Stimulated activated effector memory CD8-positive, alpha-beta T cell treated with anti-CD3 and anti-CD28 coated beads, Interleukin-12 subunit alpha, Interleukin-12 subunit beta, amount 100 ng/mL, for 72 hours (primary cell): ENCODE results near the gene POLRMT.

ENCODE experiments used
- ATAC-seq: fragments of 150-1000 bp; cut with Tn5 transposase; 2 replicates; pipeline ENCODE4 v1.10.0; 2021
- DNase-seq, 2 donors: peaks; one replicate each; pipeline ENCODE4 v3.0.0; 2021 to 2022; ENCODE audit warnings: low spot score in 2 of 2
- H3K27ac Mint-ChIP-seq: one replicate; pipeline ENCODE4 v1.8.0; 2022; ENCODE audit warnings: mild to moderate bottlenecking, mixed read lengths
- H3K36me3 Mint-ChIP-seq: one replicate; pipeline ENCODE4 v1.8.0; 2022; ENCODE audit warnings: mild to moderate bottlenecking, mixed read lengths
- H3K4me1 Mint-ChIP-seq: one replicate; pipeline ENCODE4 v1.8.0; 2022; ENCODE audit warnings: mixed read lengths
- H3K4me3 Mint-ChIP-seq: one replicate; pipeline ENCODE4 v1.8.0; 2022; ENCODE audit warnings: mild to moderate bottlenecking, mixed read lengths
- H3K9me3 Mint-ChIP-seq: one replicate; pipeline ENCODE4 v1.8.0; 2022; ENCODE audit warnings: mixed read lengths

Gene POLRMT

DNA sequence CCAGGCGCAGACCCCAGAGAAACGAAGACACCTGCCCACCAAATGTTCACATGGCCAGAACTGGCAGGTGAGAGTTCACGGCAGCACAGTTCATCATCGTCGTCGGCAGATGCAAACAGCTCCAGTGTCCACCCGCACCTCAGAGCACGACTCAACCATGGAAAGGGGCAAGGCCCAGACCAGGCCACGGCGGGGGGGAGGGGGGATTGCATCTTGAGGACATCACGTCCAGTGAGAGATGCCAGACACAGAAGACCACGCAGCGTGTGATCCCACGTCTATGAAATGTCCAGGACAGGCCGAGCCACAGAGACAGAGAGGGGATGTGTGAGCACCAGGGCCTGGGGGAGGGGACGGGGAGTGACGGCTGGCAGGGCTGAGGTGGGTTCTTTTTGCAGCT, 22.4 kb upstream of the POLRMT start:
- DNase-seq (no peak), ATAC-seq (no peak)
- peaks cover 96% of the 10 kb centered on the region for H3K36me3 Mint-ChIP-seq
- peak overlapping the region; percentile 38 for H3K4me3 Mint-ChIP-seq
- no peaks in the 10 kb centered on the region for H3K9me3 Mint-ChIP-seq
- peak overlapping the region; percentile 89 for H3K27ac Mint-ChIP-seq
- H3K4me1 Mint-ChIP-seq: peaks cover 59% of the 10 kb centered on the region

DNA sequence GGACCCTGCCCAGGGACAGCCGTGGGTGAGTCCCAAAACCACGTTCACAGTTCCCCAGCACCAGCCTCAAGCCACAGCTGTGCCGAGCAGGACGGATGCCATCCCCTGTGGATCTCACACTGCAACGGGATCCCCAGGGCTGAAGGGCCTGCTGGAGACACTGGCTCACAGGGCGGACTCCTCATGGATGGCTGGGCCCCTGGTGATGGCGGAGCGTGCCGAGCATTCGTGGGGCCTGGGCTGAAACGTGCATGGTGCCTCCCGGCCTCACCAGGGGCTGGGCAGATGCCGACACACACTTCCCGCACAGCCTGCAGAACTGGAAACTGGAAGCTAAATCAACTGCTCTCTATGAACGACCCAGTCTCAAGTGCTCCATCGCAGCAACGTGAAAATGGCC, 20.1 kb upstream of the POLRMT start:
- H3K27ac Mint-ChIP-seq: no peak overlapping the region
- DNase-seq (no peak), ATAC-seq (no peak)
- H3K4me1 Mint-ChIP-seq: peaks cover 36% of the 10 kb centered on the region
- H3K36me3 Mint-ChIP-seq: peaks cover 98% of the 10 kb centered on the region
- no peaks in the 10 kb centered on the region for H3K9me3 Mint-ChIP-seq
- no peak overlapping the region for H3K4me3 Mint-ChIP-seq

DNA sequence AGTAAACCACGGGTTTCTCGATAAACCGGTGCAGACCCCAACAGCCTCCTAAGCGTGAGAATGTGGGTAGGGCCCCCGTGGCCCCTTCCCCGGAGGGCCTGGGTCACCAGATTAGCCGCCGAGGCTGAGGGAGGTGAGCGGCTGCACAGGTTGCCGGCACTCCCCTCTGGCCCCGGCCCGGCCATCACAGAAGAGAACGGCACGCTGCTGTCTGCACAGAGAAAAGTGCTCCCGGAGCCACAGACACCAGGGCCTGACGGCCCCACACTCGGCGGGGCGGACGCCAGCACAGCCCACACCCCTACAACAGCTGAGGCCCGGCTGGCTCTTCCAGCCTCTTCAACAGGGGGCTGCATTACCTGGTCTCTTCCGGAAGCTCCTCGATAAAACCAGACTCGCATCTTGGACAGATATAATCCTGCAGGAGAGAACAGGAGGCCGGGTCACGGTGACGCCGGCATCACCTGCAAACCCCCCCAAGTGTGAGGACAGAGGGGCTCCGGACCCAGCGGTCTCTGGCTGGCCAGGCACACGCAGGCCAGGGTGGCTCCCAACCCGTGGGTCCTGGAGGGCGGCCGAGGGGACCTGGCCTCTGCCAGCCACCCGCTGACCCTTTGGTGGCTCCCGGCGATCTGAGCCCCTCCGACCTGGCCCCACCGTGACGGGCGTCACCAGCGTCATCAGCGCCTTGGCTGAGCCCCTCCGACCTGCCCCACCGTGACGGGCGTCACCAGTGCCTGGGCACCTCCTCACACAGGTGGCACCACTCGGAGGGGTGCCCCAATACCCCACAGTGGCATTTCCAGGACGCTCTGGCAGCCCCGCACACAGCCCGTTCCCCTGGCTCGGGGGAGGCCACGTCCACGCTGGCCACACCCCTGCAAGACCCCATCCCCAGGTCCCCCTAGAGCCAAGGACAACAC, 19.4 kb upstream of the POLRMT start:
- no peak for DNase-seq
- no peak overlapping the region for H3K27ac Mint-ChIP-seq
- no peaks in the 10 kb centered on the region for H3K9me3 Mint-ChIP-seq
- ATAC-seq: no peak
- peaks cover 99% of the 10 kb centered on the region for H3K36me3 Mint-ChIP-seq
- H3K4me1 Mint-ChIP-seq: peaks cover 33% of the 10 kb centered on the region
- no peak overlapping the region for H3K4me3 Mint-ChIP-seq

DNA sequence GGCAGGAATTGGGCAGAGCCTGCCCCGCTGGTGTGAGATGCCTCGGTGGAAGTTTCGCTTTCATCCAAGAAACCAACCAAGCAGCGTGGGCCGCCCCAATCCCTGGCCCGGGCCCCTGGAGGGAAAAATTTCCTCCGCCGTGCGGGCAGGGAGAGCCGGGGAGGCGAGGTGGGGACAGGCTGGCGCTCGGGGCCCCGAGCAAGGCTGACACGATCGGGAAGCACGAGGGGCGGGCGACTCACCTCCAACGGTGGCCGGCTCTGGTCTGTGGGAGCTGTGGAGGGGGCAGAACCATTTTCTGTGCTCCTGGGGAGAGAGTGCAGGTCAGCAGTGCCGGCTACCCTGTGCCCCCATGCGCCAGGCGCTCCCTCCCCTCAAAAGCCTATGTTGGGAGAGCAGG, 18.7 kb upstream of the POLRMT start:
- no peaks in the 10 kb centered on the region for H3K9me3 Mint-ChIP-seq
- H3K36me3 Mint-ChIP-seq: peaks cover 99% of the 10 kb centered on the region
- ATAC-seq (no peak), DNase-seq (no peak)
- no peak overlapping the region for H3K27ac Mint-ChIP-seq
- no peak overlapping the region for H3K4me3 Mint-ChIP-seq
- H3K4me1 Mint-ChIP-seq: peaks cover 25% of the 10 kb centered on the region

DNA sequence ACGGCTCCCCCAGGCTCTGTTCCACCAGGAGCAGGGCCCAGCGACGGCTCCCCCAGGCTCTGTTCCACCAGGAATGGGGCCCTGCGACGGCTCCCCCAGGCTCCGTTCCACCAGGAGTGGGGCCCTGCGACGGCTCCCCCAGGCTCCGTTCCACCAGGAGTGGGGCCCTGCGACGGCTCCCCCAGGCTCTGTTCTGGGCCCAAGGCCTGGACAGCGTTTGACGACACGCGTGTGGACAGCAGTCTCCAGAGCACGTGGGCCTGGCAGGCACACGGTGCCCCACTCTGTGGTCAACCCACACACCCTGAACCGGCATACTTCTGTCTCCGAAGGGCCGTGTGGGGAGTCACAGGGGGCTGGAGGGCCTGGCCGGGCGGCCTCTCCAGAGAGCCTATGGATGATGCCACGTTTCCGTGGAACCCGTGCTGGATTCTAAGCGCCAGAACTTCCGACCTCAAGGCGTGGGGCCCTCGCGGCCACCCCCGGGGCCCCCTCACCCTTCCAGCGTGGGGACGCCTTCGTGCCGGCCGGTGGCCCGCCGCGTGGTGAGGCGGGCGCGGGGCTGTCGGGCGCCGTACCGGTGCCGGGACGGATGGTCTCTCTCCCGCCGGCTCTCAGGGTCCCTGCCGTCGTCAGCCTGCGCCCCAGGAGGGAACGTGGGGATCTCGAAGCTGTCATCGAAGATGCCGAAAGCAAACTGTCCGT, 17.9 kb upstream of the POLRMT start:
- Mint-ChIP-seq H3K9me3 (no peaks in the 10 kb centered on the region), H3K27ac (no peak overlapping the region), H3K4me1 (peaks cover 18% of the 10 kb centered on the region), H3K36me3 (peaks cover 99% of the 10 kb centered on the region), H3K4me3 (no peak overlapping the region)
- DNase-seq (no peak), ATAC-seq (no peak)

DNA sequence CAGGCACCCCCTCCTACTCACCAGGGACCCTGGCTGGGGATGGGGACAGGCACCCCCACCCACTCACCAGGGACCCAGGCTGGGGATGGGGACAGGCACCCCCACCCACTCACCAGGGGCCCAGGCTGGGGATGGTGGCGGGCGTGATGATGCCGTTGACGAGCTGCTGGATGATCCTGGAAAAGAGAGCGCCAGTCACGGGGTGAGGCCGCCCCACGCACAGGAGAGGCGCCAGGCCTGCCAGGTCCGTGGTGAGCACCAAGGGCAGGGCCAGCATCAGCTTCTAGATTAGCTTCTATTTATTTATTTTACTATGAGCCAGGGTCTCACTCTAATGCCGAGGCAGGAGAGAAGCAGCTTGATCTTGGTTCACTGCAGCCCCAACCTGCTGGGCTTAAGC, 16.8 kb upstream of the POLRMT start:
- no peak overlapping the region for H3K4me3 Mint-ChIP-seq
- DNase-seq (no peak), ATAC-seq (no peak)
- H3K27ac Mint-ChIP-seq: no peak overlapping the region
- peaks cover 7% of the 10 kb centered on the region for H3K4me1 Mint-ChIP-seq
- peaks cover 99% of the 10 kb centered on the region for H3K36me3 Mint-ChIP-seq
- H3K9me3 Mint-ChIP-seq: no peaks in the 10 kb centered on the region

DNA sequence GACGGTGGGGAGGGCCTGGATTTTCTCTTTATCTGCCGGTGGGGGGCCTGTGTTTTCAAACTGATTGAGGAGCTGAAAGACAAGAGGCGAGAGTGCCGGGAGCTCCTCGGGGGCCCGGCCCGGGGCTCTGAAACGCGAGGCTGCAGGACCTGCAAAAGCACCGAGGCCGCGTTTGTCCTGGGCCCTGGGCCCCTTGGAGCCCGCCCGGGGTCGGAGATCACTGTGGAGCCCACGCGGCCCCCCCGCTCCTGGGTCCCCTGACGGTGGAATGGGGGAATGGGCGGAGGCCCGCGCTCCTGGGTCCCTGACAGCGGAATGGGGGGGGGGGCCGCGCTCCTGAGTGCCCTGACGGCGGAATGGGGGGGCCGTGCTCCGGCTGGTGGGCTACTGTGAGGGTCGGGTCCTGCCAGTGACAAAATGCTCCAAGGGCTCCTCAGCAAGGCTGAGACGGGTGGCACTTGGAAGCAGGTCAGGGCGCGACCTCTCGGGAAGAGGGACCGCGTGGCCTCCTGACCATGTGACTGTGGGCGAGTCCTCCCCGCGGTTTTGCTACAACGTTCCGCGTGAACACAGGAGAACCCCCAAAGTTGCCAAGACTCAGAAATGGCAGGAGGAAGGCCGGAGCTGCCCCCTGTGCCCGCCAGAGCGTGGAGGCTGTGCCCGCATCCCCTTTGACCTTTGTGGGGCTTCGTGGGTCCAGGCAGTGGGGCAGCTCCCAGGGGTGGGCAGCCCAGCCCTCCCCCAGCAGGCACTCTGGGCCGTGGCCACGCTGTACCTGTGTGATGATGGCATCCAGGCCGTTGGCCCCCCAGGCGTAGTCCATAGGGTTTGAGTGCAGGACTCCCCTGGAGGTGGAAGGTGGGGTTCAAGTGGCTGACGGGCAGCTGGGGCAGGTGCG, 15.8 kb upstream of the POLRMT start:
- no peak overlapping the region for H3K27ac Mint-ChIP-seq
- H3K4me1 Mint-ChIP-seq: no peaks in the 10 kb centered on the region
- H3K36me3 Mint-ChIP-seq: peaks cover 96% of the 10 kb centered on the region
- H3K4me3 Mint-ChIP-seq: no peak overlapping the region
- DNase-seq: no peak
- ATAC-seq: no peak
- H3K9me3 Mint-ChIP-seq: no peaks in the 10 kb centered on the region

DNA sequence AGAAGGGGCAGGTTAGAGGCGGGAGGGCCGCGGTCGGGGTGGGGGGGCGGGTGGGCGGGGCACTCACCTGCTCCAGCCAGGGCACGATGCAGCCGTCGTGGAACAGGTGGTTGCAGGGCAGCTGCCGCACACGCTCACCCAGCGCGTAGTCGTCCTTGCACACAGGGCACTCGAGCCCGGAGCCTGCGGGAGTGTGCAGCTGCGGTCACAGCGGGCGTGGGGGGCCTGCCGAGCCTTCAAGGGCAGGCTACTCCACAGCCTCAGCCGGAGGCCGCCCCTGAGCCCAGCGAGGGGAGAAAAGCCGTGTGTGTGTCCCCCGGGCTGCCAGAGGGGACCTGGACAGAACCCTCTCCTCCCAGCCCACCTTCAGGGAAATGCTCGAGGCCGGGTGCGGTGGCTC, 15.0 kb upstream of the POLRMT start:
- no peaks in the 10 kb centered on the region for H3K9me3 Mint-ChIP-seq
- peaks cover 91% of the 10 kb centered on the region for H3K36me3 Mint-ChIP-seq
- ATAC-seq (no peak), DNase-seq (no peak)
- H3K4me3 Mint-ChIP-seq: no peak overlapping the region
- no peaks in the 10 kb centered on the region for H3K4me1 Mint-ChIP-seq
- H3K27ac Mint-ChIP-seq: no peak overlapping the region

DNA sequence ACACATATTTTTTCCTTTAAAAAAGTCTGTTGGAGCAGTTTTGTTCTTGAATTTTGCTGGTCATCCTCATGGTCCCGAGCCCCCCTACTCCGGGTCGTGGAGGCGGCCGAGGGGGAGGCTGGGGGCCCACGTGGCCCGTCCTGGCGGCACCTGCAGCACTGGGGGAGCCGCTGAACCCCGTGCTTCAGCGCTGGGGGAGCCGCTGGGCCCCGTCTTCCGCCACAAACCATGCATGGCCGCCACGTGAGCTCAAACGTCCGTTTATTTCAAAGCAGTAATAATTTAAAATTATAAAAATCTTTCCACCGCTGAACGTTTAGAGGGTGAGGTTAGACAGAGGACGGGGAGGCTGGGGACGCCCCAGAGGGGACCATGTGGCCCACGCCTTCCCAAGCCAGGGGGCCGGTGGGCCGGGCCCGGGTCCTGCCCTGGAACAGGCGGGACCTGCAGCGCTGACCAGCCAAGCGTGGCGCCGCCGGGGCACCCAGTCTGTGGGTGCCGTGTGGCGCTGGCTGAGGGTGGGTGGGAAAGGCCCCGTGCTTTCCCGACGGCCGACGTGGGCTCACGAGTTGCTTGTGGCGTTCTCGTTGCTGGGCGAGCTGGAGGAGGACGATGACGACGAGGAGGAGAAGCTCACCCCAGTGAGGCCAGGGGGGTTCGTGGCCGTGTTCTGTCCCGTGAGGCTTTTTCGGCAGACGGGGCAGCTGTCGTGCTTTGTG, 14.4 kb upstream of the POLRMT start:
- no peaks in the 10 kb centered on the region for H3K9me3 Mint-ChIP-seq
- no peak overlapping the region for H3K4me3 Mint-ChIP-seq
- no peak for ATAC-seq
- H3K27ac Mint-ChIP-seq: no peak overlapping the region
- DNase-seq: no peak
- H3K4me1 Mint-ChIP-seq: no peaks in the 10 kb centered on the region
- H3K36me3 Mint-ChIP-seq: peaks cover 85% of the 10 kb centered on the region

DNA sequence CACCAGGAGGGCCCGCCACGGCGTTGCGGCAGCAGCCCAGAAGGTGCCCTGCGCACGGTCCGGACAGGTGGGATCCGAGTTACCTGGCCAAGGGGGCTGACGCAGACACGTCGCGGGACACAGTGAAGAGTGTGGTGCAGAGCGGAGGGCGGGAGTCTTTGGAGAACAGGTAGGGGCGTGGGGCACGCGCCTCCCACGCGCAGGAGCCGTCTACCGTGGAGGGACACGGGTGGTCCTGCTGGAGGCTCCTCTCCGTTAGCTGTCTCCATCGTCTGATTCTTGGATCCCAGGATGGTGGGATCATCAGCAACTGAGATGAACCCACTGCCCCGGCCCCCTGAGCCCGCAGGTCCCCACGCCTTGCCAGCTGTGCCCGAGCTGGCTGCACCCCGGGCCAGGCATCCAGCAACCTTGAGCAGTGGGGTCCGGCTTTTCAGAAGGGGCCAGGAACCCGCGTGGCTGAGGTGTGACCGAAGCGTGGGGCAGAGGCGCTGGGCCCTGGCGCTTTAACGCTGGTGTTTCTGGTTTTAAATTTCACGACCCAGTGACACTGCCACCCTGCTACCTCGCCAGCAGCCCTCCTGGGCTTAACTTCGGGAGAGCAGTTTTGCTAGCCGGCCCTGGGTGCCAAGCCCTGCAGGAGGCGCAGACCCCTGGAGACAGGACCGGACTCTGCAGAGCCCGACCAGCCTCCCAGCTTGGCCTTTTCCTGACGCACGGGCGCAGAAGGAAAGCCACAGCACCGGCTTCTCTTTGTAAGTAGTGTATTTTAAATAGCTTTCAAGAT, 13.6 kb upstream of the POLRMT start:
- Mint-ChIP-seq H3K4me1 (no peaks in the 10 kb centered on the region), H3K36me3 (peaks cover 78% of the 10 kb centered on the region), H3K27ac (no peak overlapping the region), H3K9me3 (no peaks in the 10 kb centered on the region), H3K4me3 (no peak overlapping the region)
- no peak for ATAC-seq
- DNase-seq: no peak

DNA sequence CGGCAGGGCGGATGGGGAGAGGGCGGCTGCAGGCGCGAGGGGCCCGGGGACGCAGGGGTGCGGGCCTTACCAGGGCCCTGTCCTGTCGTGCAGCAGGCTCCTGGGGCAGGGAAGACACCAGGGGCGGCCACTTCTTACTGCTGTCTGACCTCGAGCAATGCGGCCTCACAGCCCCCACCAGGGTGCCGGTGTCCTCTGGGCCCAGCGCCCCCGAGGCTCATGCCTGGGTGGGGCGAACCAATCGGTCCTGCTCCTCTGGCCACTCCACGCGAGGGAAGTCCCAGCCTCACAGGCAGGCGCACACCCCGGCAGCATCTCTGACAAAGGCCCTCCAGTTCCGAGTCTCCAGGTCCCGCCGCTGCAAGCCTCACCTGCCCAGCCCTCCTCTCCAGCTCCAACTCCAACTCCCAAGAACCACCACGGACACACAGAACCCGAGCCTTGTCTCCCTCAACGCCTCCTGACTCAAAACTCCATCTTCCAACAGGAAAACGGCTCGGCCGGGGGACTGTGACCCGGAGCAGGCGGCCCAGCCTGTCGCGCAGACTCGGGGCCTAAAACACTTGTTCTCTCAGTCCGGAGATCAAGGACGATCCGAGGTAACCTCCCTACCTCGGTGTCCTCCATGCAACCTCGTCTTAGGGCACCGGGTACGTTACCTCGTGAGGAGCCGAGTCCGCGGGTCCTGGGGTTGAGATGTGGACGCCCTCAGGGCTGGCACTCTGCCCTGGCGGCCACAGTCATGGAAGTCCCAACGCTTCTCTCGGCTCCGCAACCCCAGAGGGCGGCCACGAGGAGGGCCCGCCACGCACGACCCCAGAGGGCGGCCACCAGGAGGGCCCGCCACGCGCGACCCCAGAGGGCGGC, 12.8 kb upstream of the POLRMT start:
- H3K9me3 Mint-ChIP-seq: no peaks in the 10 kb centered on the region
- ATAC-seq: no peak
- H3K36me3 Mint-ChIP-seq: peaks cover 69% of the 10 kb centered on the region
- no peaks in the 10 kb centered on the region for H3K4me1 Mint-ChIP-seq
- no peak overlapping the region for H3K27ac Mint-ChIP-seq
- no peak overlapping the region for H3K4me3 Mint-ChIP-seq
- no peak for DNase-seq

DNA sequence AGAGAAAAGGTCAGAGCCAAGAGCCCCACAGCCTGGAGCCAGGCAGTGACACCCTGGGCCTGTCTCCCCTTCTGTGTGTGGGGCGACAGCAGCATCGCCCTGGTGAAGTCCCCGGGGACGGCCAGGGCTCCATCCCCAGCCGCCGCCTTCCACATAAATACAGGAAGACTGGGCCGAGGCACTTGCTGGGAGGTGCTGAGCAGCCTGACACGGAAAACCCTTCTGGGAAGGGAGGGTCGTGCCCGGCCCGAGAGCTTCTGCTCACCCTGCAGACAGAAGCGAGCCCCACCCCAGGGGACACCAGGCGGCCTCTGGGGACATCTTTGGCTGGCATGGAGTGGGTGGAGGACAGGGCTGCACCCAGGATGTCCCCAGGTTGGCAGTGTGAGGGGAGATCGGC, 11.5 kb upstream of the POLRMT start:
- ATAC-seq (no peak), DNase-seq (no peak)
- H3K27ac Mint-ChIP-seq: peak overlapping the region; percentile 37
- no peak overlapping the region for H3K4me3 Mint-ChIP-seq
- H3K4me1 Mint-ChIP-seq: no peaks in the 10 kb centered on the region
- no peaks in the 10 kb centered on the region for H3K9me3 Mint-ChIP-seq
- H3K36me3 Mint-ChIP-seq: peaks cover 56% of the 10 kb centered on the region

DNA sequence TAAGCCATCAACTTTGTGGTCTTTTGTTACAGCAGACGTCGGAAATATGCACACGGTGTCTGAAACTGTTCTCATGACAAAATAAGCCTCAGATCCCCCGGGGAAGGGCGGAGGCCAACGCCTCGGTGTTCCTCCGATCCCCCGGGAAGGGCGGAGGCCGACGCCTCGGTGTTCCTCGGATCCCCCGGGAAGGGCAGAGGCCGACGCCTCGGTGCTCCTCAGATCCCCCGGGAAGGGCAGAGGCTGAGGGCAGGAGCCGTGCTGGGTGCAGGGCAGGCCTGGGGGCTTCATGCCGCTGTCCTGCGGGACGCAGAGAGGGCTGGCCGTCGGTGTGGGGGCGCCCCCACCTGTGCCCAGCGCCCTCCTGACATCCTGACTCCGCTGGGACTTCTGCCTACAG, 11.0 kb upstream of the POLRMT start:
- Mint-ChIP-seq H3K27ac (peak overlapping the region; percentile 37), H3K4me1 (peaks cover 3% of the 10 kb centered on the region), H3K36me3 (peaks cover 54% of the 10 kb centered on the region), H3K4me3 (no peak overlapping the region), H3K9me3 (no peaks in the 10 kb centered on the region)
- DNase-seq (no peak), ATAC-seq (no peak)
